Measurements from ENCODE around the gene ZNF511. TPM values are rescaled to one million over a fixed set of nuclear protein-coding genes. Genes with fewer than 3 reads are reported as not detected.
A peak's percentile ranks its signal among the peaks of the same experiment; 100 is the strongest.

The ZNF511 gene
- total RNA-seq, 2 experiments from 2014 or later = 58.0 to 60.1 TPM

GRCh38 chr10:133336577-133337369 is 28.1 kb downstream of the ZNF511 start, which contains the start of gene CALY:
Gene CALY (minus strand): TSS chr10:133336896. CDS start chr10:133328989, 7,907 bp downstream.
- no peaks in the 10 kb centered on the region for H3K9me3 Mint-ChIP-seq
- no peaks in the 10 kb centered on the region for H3K36me3 Mint-ChIP-seq (ENCODE audit: low read depth)
- ChIA-PET POLR2A (interaction anchor here (1.0 to 2.0 kb wide), 3 partner anchors 13 to 41 kb away, joined by 3 to 6 read pairs (median 4); no protein-coding TSS in a partner anchor), CTCF (interaction anchor here (1.2 kb wide), 1 partner anchor 20 kb away, joined by 3 read pairs; no protein-coding TSS in a partner anchor)
- TF ChIP-seq CTCF (IDR thresholded peaks at IDR 0.05) = no peak
- peak within 1 kb of the TSS; percentile 48 for H3K4me3 Mint-ChIP-seq
- H3K27ac Mint-ChIP-seq = no peak within 1 kb of the TSS
- ATAC-seq (peak; percentile 46), DNase-seq (peak; percentile 82)
- peaks cover 8% of the 10 kb centered on the region for H3K4me1 Mint-ChIP-seq (ENCODE audit: low read depth)
- H3K27me3 Mint-ChIP-seq = peaks cover 20% of the 10 kb centered on the region
- intact Hi-C loops (cut with micrococcal nuclease) = no loop called here

GRCh38 chr10:133337370-133337725 is 28.6 kb downstream of the ZNF511 start:
- no peaks in the 10 kb centered on the region for H3K9me3 Mint-ChIP-seq
- POLR2A ChIA-PET = no interaction called here
- no peak overlapping the region for H3K4me3 Mint-ChIP-seq
- CTCF ChIA-PET = no interaction called here
- H3K36me3 Mint-ChIP-seq (ENCODE audit: low read depth) = no peaks in the 10 kb centered on the region
- no peak overlapping the region for H3K27ac Mint-ChIP-seq
- no peak for ATAC-seq
- intact Hi-C loops (cut with micrococcal nuclease) = no loop called here
- no peak for TF ChIP-seq CTCF (IDR thresholded peaks at IDR 0.05)
- no peak for DNase-seq
- peaks cover 15% of the 10 kb centered on the region for H3K27me3 Mint-ChIP-seq
- H3K4me1 Mint-ChIP-seq (ENCODE audit: low read depth) = peaks cover 8% of the 10 kb centered on the region

- peaks cover 15% of the 10 kb centered on the region for H3K27me3 Mint-ChIP-seq
- TF ChIP-seq CTCF (IDR thresholded peaks at IDR 0.05) = no peak
- no peaks in the 10 kb centered on the region for H3K36me3 Mint-ChIP-seq (ENCODE audit: low read depth)
- H3K4me3 Mint-ChIP-seq = no peak overlapping the region
- H3K9me3 Mint-ChIP-seq = no peaks in the 10 kb centered on the region
- ChIA-PET POLR2A (no interaction called here), CTCF (no interaction called here)
- intact Hi-C loops (cut with micrococcal nuclease) = no loop called here
- peaks cover 9% of the 10 kb centered on the region for H3K4me1 Mint-ChIP-seq (ENCODE audit: low read depth)
- H3K27ac Mint-ChIP-seq = no peak overlapping the region
- DNase-seq (no peak), ATAC-seq (no peak)
Measured at GRCh38 chr10:133338080-133339071, 29.7 kb downstream of the ZNF511 start.

GRCh38 chr10:133339708-133340380 is 31.1 kb downstream of the ZNF511 start:
- no peak for ATAC-seq
- intact Hi-C loops (cut with micrococcal nuclease) = no loop called here
- Mint-ChIP-seq H3K4me1 (ENCODE audit: low read depth) (peaks cover 7% of the 10 kb centered on the region), H3K36me3 (ENCODE audit: low read depth) (no peaks in the 10 kb centered on the region), H3K27me3 (peaks cover 16% of the 10 kb centered on the region), H3K9me3 (no peaks in the 10 kb centered on the region), H3K27ac (no peak overlapping the region), H3K4me3 (no peak overlapping the region)
- CTCF ChIA-PET = no interaction called here
- DNase-seq = no peak
- POLR2A ChIA-PET = no interaction called here
- no peak for TF ChIP-seq CTCF (IDR thresholded peaks at IDR 0.05)

Measured in activated CD8-positive, alpha-beta T cell treated with anti-CD3 and anti-CD28 coated beads for 36 hours (primary cell).